Neural cell (in vitro differentiated cells): Measurements from ENCODE around the gene ENGASE.

ENCODE experiments used
- TAF1 ChIP-seq: IDR thresholded peaks from 2 replicates; pipeline ENCODE4 v1.6.1; 2012; ENCODE audit warnings: low read depth
- TF ChIP-seq, protein P1 (sequence below): fragments of 450-650 bp; IDR thresholded peaks from 2 replicates; pipeline ENCODE4 v1.5.1; 2014; ENCODE audit warnings: antibody characterized with exemption, mild to moderate bottlenecking, moderate library complexity; ENCODE audit not compliant: poor library complexity, severe bottlenecking

DNA sequence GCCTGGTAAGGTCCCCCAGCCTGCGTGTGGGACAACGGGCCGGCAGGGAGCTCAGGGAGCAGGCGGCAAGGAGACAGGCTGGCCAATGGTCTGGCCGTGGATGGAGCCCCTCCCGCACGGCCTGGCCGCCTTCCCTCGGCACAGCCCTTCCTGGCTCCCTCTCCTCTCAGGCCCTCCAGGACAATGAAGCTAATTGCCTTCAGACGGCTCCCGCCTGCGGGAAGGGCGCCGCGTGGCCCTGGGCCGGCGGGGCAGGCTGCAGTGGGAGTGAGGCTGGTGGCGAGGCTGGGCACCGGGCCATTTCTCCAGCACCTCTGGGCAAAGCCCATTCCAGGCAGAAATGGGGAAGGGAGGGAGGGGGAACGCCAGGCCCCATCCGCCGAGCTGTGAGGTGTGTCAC, 50.9 kb downstream of the ENGASE start:
- TF ChIP-seq, protein P1, sequence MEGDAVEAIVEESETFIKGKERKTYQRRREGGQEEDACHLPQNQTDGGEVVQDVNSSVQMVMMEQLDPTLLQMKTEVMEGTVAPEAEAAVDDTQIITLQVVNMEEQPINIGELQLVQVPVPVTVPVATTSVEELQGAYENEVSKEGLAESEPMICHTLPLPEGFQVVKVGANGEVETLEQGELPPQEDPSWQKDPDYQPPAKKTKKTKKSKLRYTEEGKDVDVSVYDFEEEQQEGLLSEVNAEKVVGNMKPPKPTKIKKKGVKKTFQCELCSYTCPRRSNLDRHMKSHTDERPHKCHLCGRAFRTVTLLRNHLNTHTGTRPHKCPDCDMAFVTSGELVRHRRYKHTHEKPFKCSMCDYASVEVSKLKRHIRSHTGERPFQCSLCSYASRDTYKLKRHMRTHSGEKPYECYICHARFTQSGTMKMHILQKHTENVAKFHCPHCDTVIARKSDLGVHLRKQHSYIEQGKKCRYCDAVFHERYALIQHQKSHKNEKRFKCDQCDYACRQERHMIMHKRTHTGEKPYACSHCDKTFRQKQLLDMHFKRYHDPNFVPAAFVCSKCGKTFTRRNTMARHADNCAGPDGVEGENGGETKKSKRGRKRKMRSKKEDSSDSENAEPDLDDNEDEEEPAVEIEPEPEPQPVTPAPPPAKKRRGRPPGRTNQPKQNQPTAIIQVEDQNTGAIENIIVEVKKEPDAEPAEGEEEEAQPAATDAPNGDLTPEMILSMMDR, result no peak
- no peak for TF ChIP-seq TAF1
